GM18873 (cell line): ENCODE data around the gene UTF1.
"Not testable (repeated sequence)": the region's sequence is repeated elsewhere in the genome, so short reads cannot be mapped to it uniquely, and the experiment has no call there.

Source experiments
- ATAC-seq: cut with Tn5 transposase; IDR thresholded peaks from one replicate; pipeline ENCODE4 v1.9.1; 2021; ENCODE audit warnings: mild to moderate bottlenecking, moderate library complexity, moderate number of reproducible peaks; ENCODE audit not compliant: unreplicated experiment, low FRiP score

UTF1 gene

GRCh38 chr10:133224756-133225372 is 5.2 kb upstream of the UTF1 start:
- no peak for ATAC-seq

DNA sequence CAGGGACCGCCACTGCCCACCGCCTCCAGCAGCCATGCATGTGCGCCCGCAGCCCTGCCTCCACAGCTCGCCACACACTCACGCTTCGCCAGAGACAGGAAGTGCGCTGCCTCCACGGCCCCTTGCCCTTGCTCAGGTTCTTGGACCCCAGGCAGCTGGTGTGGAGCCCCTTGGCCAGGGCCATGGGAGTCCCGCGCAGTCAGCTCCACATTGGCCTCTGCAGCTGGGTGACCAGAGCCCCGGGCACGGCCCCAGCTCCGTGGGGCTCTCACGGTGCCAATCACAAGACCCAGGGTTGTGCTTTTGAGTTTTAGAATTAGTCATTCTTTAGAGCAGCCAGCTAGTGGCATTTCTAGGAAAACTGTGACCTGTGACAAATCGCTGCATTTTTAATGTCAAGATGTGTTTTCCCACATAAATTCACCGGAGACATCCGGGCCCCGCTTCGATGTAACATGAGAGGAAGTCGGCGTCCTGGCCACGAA is 4.3 kb upstream of the UTF1 start:
- no peak for ATAC-seq

DNA sequence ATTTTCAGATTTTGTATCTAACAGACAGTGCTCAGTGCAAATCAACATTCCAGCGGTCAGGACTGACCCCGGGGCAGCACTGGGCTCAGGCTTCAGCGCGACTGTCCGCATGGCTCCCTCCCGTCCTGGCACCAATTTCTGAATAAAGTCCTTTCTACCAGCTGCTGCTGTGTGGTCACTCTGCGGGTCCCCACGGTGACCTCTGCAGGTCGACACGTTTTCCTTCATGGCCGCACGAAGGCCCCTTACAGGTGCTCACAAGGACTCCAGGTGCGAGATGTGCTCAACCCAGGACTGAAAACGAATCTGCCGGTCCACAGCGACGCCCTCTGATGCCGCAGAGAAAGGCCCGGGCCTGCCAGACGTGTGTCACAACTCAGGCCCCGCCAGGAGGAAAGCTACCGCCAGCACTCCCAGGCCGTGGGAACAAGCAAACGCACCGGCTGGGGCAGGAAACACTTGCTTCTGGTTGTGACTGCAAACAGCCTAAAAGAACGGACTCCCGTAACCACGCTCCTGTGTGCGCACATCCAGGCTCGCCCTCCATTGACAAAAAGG is 3.7 kb upstream of the UTF1 start:
- ATAC-seq = no peak

DNA sequence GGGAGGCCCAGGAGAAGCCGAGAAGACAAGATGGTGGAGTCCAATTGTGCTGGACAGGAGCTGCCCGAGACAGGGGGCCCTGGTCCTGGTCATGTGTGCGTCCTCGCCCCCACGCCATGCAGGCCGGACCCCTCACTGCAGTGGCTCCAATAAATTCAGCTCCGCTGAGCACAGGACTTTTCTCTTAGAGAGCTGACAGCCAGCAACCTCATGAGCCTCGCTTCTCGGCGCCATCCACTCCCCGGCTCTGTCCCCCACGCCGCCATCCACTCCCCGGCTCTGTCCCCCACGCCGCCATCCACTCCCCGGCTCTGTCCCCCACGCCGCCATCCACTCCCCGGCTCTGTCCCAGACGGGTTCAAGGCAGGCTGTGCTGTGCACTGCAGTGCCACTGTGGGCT is 2.8 kb upstream of the UTF1 start:
- ATAC-seq = no peak

GRCh38 chr10:133229265-133230043 is 563 bp upstream of the UTF1 start:
- no peak for ATAC-seq

- no peak for ATAC-seq
Measured at GRCh38 chr10:133230387-133231195, 574 bp downstream of the UTF1 start.

DNA sequence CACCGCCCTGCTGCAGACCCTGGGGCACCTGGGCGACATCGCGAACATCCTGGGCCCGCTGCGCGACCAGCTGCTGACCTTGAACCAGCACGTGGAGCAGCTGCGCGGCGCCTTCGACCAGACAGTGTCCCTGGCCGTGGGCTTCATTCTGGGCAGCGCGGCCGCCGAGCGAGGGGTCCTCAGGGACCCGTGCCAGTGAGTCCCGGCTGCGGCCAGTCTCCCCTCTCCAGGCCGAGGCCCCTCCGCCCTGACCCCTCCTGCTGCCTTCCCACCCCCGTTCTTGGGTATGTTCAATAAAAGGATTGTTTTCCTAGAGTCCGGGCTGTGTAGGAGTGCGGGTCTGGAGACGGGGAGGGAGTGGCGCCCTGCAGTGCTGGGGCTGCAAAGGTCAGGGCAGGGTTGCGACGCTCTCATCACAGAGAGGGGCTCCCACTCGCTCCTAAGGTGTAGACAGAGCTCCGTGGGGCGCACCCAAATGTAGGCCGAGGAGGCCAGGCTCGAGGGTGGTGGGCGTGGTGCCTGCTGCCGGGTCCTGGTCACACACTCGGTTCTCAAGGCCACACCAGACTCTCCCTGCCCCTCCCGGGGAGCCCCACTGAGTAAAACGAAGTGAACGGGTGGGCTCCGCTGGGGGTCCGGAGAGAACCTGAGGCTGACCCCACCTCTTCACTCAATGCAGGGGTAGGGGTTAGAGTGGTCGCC is 1.4 kb downstream of the UTF1 start:
- no peak for ATAC-seq

DNA sequence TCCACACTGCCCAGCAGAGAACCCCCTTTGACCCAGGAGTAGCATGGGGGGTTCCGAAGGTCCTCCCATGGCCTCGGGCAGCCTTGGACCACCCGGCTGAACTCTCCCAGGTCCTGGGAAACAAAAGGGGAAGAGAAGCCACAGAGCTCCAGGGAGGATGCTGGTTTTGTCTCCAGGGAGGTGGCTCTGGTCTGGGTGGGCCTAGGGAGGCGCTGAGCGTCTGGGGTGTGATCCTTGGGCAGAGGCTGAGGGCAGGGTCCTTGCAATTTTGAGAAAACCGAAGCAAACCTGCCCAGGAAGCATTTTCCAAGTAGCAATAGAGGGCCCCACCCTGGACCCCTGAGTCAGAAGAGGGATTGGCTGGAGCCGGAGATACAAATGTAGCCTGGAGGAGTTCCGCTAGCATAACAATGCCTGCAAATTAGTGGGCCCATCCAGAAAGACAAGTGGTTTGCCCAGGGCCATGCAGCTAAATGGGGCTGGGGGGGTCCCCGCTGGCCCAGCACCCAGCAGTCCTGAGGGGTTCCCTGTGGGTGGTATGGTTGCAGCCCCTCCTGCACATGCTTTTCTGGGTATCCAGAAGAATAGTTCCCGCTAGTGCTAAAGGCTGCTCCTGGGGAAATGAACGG is 2.0 kb downstream of the UTF1 start:
- ATAC-seq = no peak

- not testable (repeated sequence) for ATAC-seq
Measured at GRCh38 chr10:133234796-133235195, 4.8 kb downstream of the UTF1 start.

DNA sequence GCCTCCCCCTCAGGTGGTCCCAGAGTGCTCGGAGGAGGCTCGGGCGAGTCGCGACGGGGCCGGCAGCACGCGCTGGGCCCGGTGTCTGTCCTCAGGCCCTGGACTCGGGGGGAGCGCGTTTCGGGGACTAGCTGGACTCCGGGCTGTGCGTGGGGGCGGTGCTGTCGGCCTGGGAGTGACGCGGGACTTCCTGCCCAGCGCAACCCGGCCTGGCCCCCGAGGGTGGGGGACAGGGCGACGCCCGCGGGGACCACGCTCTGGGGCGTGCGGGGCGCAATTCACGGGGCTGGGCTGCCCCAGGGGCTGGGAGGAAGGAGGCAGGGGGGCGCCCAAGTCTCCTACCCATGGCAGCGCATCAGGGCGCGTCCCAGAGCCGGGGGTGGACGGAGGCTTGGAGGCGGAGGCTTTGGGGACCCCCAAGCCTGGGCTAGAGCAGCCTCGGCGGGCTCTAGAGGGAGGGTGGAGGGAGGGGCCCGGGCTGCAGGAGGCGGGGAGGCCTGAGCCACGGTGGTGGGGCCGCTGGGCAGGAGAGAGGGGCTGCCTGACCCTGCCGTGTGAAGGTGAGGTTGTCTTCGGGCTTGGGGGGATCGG is 5.3 kb downstream of the UTF1 start:
- no peak for ATAC-seq

GRCh38 chr10:133235932-133236331 is 5.9 kb downstream of the UTF1 start:
- ATAC-seq = no peak

GRCh38 chr10:133236401-133237240 is 6.6 kb downstream of the UTF1 start:
- no peak for ATAC-seq

DNA sequence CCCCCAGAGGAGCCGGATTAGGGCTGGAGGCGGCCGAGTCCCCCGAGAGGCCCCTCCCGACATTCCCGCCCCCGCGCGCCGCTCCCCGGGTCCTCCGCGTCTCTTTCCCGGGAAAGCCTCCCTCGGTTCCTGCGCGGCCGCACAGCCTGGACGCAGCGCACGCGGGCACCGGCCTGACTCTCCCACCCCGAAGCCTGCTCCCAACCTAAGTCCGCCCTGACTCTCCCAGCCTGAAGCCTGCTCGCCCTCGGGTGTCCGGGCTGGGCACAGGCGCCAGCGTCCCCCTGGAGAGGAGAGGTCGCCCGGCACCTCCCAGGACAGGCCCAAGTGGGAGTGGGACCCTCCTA is 7.2 kb downstream of the UTF1 start:
- ATAC-seq = no peak

GRCh38 chr10:133237588-133238465 is 7.8 kb downstream of the UTF1 start, which contains the start of gene VENTX:
VENTX (plus strand) TSS chr10:133237855; CDS start chr10:133237915, 60 bp downstream.
- no peak for ATAC-seq

DNA sequence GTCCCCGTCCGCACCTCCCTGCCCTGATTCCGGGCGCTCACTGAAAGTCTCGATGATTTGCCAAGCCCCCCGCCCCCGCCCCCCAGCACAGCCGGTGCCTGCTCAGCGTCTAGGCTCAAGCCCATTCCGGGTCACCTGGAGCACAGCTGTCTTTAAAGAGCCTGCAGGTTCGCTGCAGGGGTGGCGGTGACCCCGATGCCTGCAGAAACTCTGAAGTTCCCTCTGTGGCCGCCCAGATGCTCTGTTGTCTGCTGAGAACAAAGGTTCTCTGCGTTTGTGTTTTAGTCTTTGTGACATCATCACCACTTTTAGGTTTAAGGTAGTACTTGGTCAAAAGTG is 8.4 kb downstream of the UTF1 start:
- ATAC-seq = no peak

DNA sequence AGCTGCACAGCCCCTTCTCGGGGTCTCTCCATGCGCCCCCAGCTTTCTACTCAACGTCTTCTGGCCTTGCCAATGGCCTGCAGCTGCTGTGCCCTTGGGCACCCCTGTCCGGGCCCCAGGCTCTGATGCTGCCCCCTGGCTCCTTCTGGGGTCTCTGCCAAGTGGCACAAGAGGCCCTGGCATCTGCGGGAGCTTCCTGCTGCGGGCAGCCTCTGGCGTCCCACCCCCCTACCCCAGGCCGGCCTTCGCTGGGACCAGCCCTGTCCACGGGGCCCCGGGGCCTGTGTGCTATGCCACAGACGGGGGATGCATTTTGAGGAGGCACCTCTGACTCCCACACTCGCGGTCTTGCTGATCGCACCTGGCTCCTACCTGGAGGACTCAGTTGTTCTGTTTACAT is 10.0 kb downstream of the UTF1 start:
- no peak for ATAC-seq

GRCh38 chr10:133241501-133242205 is 11.6 kb downstream of the UTF1 start:
- ATAC-seq = no peak
